GM12891 (cell line): ENCODE data around the gene HMG20B.
A peak's percentile ranks its signal among the peaks of the same experiment; 100 is the strongest.

ENCODE experiments used
- PAX5 ChIP-seq: IDR thresholded peaks from 2 replicates; pipeline ENCODE4 v1.6.1; 2011; ENCODE audit warnings: low read length, moderate library complexity, mild to moderate bottlenecking; ENCODE audit not compliant: insufficient read depth, severe bottlenecking
- POLR2A ChIP-seq: IDR thresholded peaks from 2 replicates; pipeline ENCODE4 v1.6.1; 2011; ENCODE audit warnings: low read depth, low read length, control low read depth
- POLR2AphosphoS5 ChIP-seq: IDR thresholded peaks from 2 replicates; pipeline ENCODE4 v1.6.1; 2011; ENCODE audit warnings: low read depth, low read length, control low read depth
- POU2F2 ChIP-seq: IDR thresholded peaks from 2 replicates; pipeline ENCODE4 v1.6.1; 2011; ENCODE audit warnings: low read depth, mild to moderate bottlenecking, control low read depth, low read length, moderate library complexity
- SPI1 ChIP-seq: IDR thresholded peaks from 2 replicates; pipeline ENCODE4 v1.6.1; 2011; ENCODE audit warnings: low read depth, low read length, control low read depth
- TAF1 ChIP-seq: IDR thresholded peaks from 2 replicates; pipeline ENCODE4 v1.6.1; 2011; ENCODE audit warnings: low read depth, low read length, control low read depth

DNA sequence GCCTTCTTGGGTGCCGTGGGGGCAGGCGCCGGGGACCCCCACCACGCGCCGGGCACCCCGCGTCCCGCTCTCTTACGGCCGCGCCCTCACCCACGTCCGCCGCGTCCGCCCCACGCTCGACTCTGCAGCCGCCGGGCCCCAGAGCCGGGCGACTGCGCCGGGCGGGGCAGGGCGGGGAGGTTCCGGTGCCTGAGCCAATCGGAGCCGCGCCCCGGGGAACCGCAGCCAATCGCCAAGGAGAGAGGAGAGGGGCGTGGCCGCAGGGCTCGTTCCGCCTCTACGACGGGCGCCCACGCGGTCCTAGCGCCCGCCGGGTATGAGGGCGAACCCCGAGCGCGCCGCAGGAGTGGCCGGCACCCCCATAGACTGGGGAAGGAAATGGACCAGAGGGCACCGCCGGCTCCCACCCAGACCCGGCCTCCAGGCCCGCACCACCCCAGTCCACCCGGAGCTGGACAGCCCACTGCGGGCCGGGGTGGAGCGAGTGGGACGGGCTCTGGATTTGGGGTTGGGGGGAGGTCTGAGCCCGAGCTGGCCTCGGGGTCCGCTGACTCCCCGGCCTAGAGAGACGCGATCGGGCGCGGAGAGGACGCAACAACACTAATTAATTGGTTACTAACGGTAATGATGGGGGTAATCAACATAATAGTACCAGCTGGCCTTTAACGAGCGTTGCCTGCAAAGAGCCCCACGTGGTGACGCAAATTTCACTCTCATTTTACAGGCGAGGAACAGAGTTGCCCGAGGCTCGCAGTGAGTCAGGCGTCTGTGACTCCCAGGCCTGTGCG is 15.1 kb upstream of the HMG20B start, which contains the start of gene MFSD12:
- TF ChIP-seq POLR2A = peak; percentile 48; the same call in 1 of the 2 replicates
- TF ChIP-seq POLR2AphosphoS5 = peak; percentile 50; the same call in 1 of the 2 replicates
- TF ChIP-seq TAF1 = no peak; the same call in 1 of the 2 replicates
- TF ChIP-seq SPI1 = no peak
- no peak for TF ChIP-seq PAX5
- no peak for TF ChIP-seq POU2F2
